H1 (cell line): Measurements from ENCODE around the gene VPS13D. TPM values are rescaled to one million over a fixed set of nuclear protein-coding genes. Genes with fewer than 3 reads are reported as not detected.

Source experiments
- CBX8 ChIP-seq: fragments of 300-800, 300-1000 bp; sonication (generic); IDR thresholded peaks from 2 replicates; pipeline ENCODE4 v1.7.1; 2016; ENCODE audit warnings: low read depth, low read length, borderline replicate concordance
- EGR1 ChIP-seq: IDR thresholded peaks from 2 replicates; pipeline ENCODE4 v1.6.1; 2011; ENCODE audit warnings: low read depth, low read length, borderline replicate concordance
- GTF2F1 ChIP-seq: IDR thresholded peaks from 2 replicates; pipeline ENCODE4 v1.6.1; 2012; ENCODE audit warnings: low read depth, low read length, improper control_type of control experiment, borderline replicate concordance
- HDAC2 ChIP-seq, 2 experiments: fragments of 300-600 bp in 1 of 2; sonication (generic) in 1 of 2; IDR thresholded peaks; 2 replicates each; pipeline ENCODE4 v1.6.1; 2011 to 2012; ENCODE audit warnings: low read depth in 2 of 2, low read length in 2 of 2, mild to moderate bottlenecking in 2 of 2, moderate library complexity in 2 of 2, borderline replicate concordance in 1 of 2, inconsistent platforms in 1 of 2
- JUN ChIP-seq: IDR thresholded peaks from 2 replicates; pipeline ENCODE4 v1.6.1; 2011; ENCODE audit warnings: low read depth, mild to moderate bottlenecking, improper control_type of control experiment, low read length
- POU5F1 ChIP-seq: IDR thresholded peaks from 2 replicates; pipeline ENCODE4 v1.6.1; 2011; ENCODE audit warnings: low read depth, mild to moderate bottlenecking, low read length, moderate library complexity
- SAP30 ChIP-seq: fragments of 300-600 bp; sonication (generic); IDR thresholded peaks from 2 replicates; pipeline ENCODE4 v1.7.1; 2012; ENCODE audit warnings: low read length, moderate library complexity, mild to moderate bottlenecking, inconsistent platforms; ENCODE audit not compliant: insufficient read depth, insufficient replicate concordance
- SP1 ChIP-seq: IDR thresholded peaks from 2 replicates; pipeline ENCODE4 v1.6.1; 2011; ENCODE audit warnings: low read depth, low read length
- polyA plus RNA-seq, 7 experiments: library from polyadenylated mRNA; depleted of rRNA in 3 of 7; stranded (reverse) in 5 of 7; unstranded in 2 of 7; fragments of >200 nt in 5 of 7; fragments of 200-250 nt in 2 of 7; gene quantifications; 1 replicate in 5 of 7; 2 replicates in 1 of 7; 4 replicates in 1 of 7; pipeline versions ENCODE4 v1.2.1 to v1.2.3, GENCODE V29; 2011 to 2013; ENCODE audit warnings: missing spikeins in 2 of 7, mixed read lengths in 2 of 7
- total RNA-seq: library from RNA; stranded (reverse); fragmentation: NEBNext Ultra II Directional; extraction: Animal tissue kit (Norgen Biotek cat#: 25700); gene quantifications from 2 replicates; pipeline ENCODE4 v1.2.1, GENCODE V29; 2021
- TF ChIP-seq, protein P1 (sequence below): IDR thresholded peaks from 2 replicates; pipeline ENCODE4 v1.6.1; 2012; ENCODE audit warnings: inconsistent platforms

VPS13D gene
- total and polyA plus RNA-seq, 2 of the 8 experiments (the other 6 are each of a cell fraction or from before 2014, with no cell fraction given) = 10.9 to 31.2 TPM

DNA sequence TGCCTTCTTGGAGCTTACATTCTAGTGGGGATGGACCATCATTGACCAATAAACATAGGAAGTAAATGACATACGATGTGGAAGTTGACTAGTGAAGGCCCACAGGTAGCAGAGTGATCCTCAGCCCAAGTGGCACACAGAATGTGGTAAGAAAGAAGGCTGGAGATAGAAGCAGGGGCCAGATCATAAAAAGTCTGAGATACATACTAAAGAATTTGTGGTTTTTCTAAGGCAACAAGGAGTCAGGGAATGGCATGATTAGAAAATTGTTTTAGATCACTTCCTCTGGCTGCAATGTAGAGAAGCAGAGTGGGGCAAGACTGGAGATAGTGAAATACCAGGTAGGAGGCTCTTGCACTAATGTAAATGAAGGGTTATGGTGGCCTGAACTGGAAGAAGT is 154.0 kb downstream of the VPS13D start (continued):
- no peak for TF ChIP-seq CBX8
- TF ChIP-seq POU5F1 = no peak
- no peak for TF ChIP-seq EGR1
- TF ChIP-seq, protein P1, sequence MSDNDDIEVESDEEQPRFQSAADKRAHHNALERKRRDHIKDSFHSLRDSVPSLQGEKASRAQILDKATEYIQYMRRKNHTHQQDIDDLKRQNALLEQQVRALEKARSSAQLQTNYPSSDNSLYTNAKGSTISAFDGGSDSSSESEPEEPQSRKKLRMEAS = no peak
- TF ChIP-seq SP1 = no peak
- TF ChIP-seq JUN = no peak
- TF ChIP-seq SAP30 = no peak
- TF ChIP-seq HDAC2 (IDR thresholded peaks at IDR 0.05; ENCODE audit: borderline replicate concordance in 1 of 2, low read depth in 2 of 2, low read length in 2 of 2) = no peak
- TF ChIP-seq GTF2F1 = no peak
- TF ChIP-seq, all 59 proteins: peak for 0
